Endothelial cell of umbilical vein (primary cell): Measurements from ENCODE around the gene ACSS1. TPM values are rescaled to one million over a fixed set of nuclear protein-coding genes. Genes with fewer than 3 reads are reported as not detected.

ENCODE experiments used
- BruUV-seq: library from RNA; stranded (reverse); fragments of 400-500 nt; replicated peaks from 2 replicates; lab custom pipeline; 2021; lab: Mats Ljungman, UMichigan
- CTCF ChIA-PET: fragments of 300-600, 350-600 bp; sonication (Branson Sonifier 250); formaldehyde crosslinking; loops from one replicate; lab custom pipeline; 2021; ENCODE audit warnings: antibody characterized with exemption, inconsistent platforms; lab: Charles Lee
- POLR2A ChIA-PET: fragments of 300-600, 350-600 bp; sonication (Branson Sonifier 250); formaldehyde crosslinking; loops from one replicate; lab custom pipeline; 2021; ENCODE audit warnings: antibody characterized with exemption, inconsistent platforms; lab: Charles Lee
- DNase-seq: peaks from one replicate; pipeline ENCODE4 v3.0.0-alpha.2; 2011; ENCODE audit warnings: low read depth, low spot score
- FAIRE-seq: peaks from 2 replicates; lab custom pipeline; 2011; peaks lifted over from hg19 to GRCh38; lab: Jason Lieb, UNC
- H2AFZ ChIP-seq: 2 replicates; pipeline ENCODE4 v1.6.0; 2012; ENCODE audit warnings: low read depth, low read length, control low read depth, inconsistent platforms
- H3K27ac ChIP-seq: 2 replicates; pipeline ENCODE4 v1.5.1; 2011; ENCODE audit warnings: low read depth, mild to moderate bottlenecking, control low read depth, low read length, moderate library complexity; ENCODE audit not compliant: insufficient read depth
- H3K27me3 ChIP-seq, 2 experiments: 2 replicates each; pipeline versions ENCODE4 v1.6.0 to v1.6.1; 2011; ENCODE audit warnings: low read length in 2 of 2, mixed read lengths in 1 of 2; ENCODE audit not compliant: control insufficient read depth in 2 of 2, insufficient read depth in 2 of 2
- H3K36me3 ChIP-seq, 2 experiments: 2 replicates in 1 of 2; 3 replicates in 1 of 2; pipeline ENCODE4 v1.5.1; 2011; ENCODE audit warnings: low read length in 2 of 2, mild to moderate bottlenecking in 1 of 2, moderate library complexity in 1 of 2; ENCODE audit not compliant: control insufficient read depth in 2 of 2, insufficient read depth in 2 of 2; ENCODE audit errors: extremely low read depth in 1 of 2
- H3K4me1 ChIP-seq: 3 replicates; pipeline ENCODE4 v1.5.1; 2011; ENCODE audit warnings: mild to moderate bottlenecking, low read length; ENCODE audit not compliant: control insufficient read depth, insufficient read depth; ENCODE audit errors: extremely low read depth
- H3K4me2 ChIP-seq: 2 replicates; pipeline ENCODE4 v1.6.1; 2011; ENCODE audit warnings: low read length, control low read depth, mixed read lengths; ENCODE audit not compliant: insufficient read depth
- H3K4me3 ChIP-seq, 3 experiments: fragments of 200-600 bp in 1 of 3; sonication (generic), shearing (Covaris generic) in 1 of 3; replicated peaks in 1 of 3; 2 replicates each; pipeline ENCODE4 v1.5.1; 2011 to 2016; ENCODE audit warnings: control low read depth in 3 of 3, low read length in 3 of 3, mild to moderate bottlenecking in 2 of 3, inconsistent platforms in 1 of 3, low read depth in 1 of 3, moderate library complexity in 1 of 3; ENCODE audit not compliant: insufficient read depth in 1 of 3
- H3K79me2 ChIP-seq: 2 replicates; pipeline ENCODE4 v1.6.0; 2012; ENCODE audit warnings: low read length, inconsistent platforms; ENCODE audit not compliant: control insufficient read depth, insufficient read depth
- H3K9ac ChIP-seq: replicated peaks from 2 replicates; pipeline ENCODE3; 2011; ENCODE audit warnings: low read length, control low read depth; ENCODE audit not compliant: insufficient read depth; ENCODE audit errors: extremely low read depth
- H3K9me1 ChIP-seq: replicated peaks from 3 replicates; pipeline ENCODE4 v1.6.0; 2011; ENCODE audit warnings: mild to moderate bottlenecking, low read length; ENCODE audit not compliant: control insufficient read depth, insufficient read depth; ENCODE audit errors: extremely low read depth
- H3K9me3 ChIP-seq: replicated peaks from 2 replicates; pipeline ENCODE4 v1.5.1; 2012; ENCODE audit warnings: low read length, inconsistent platforms; ENCODE audit not compliant: control insufficient read depth, insufficient read depth
- H4K20me1 ChIP-seq: replicated peaks from 2 replicates; pipeline ENCODE3; 2011; ENCODE audit warnings: mild to moderate bottlenecking, low read length; ENCODE audit not compliant: control insufficient read depth, insufficient read depth; ENCODE audit errors: extremely low read depth
- CTCF ChIP-seq, 2 donors: IDR thresholded peaks; 1 replicate in 1 of 2; 2 replicates in 1 of 2; pipeline ENCODE4 v1.5.1; 2011; ENCODE audit warnings: low read length in 2 of 2, mild to moderate bottlenecking in 2 of 2, moderate library complexity in 2 of 2, control low read depth in 1 of 2, inconsistent platforms in 1 of 2, low read depth in 1 of 2; ENCODE audit not compliant: insufficient read depth in 1 of 2; ENCODE audit errors: extremely low read depth in 1 of 2
- EZH2 ChIP-seq: IDR thresholded peaks from 2 replicates; pipeline ENCODE4 v1.6.1; 2012; ENCODE audit warnings: borderline replicate concordance, low read depth, mild to moderate bottlenecking, moderate library complexity, low read length, inconsistent platforms; ENCODE audit not compliant: severe bottlenecking
- FOS ChIP-seq: IDR thresholded peaks from 2 replicates; pipeline ENCODE4 v1.6.1; 2011; ENCODE audit warnings: mild to moderate bottlenecking, low read length, moderate library complexity, borderline replicate concordance; ENCODE audit not compliant: insufficient read depth
- GATA2 ChIP-seq: IDR thresholded peaks from 2 replicates; pipeline ENCODE4 v1.7.0; 2011; ENCODE audit warnings: low read depth, mild to moderate bottlenecking, moderate library complexity, mixed read lengths, low read length; ENCODE audit not compliant: insufficient read length, insufficient read depth
- JUN ChIP-seq: IDR thresholded peaks from 2 replicates; pipeline ENCODE4 v1.6.1; 2011; ENCODE audit warnings: borderline replicate concordance, low read depth; ENCODE audit not compliant: insufficient read length, insufficient read depth
- MYC ChIP-seq: IDR thresholded peaks from one replicate; pipeline ENCODE4 v1.6.1; 2011; ENCODE audit warnings: mild to moderate bottlenecking, low read depth, low read length
- POLR2A ChIP-seq: IDR thresholded peaks from 2 replicates; pipeline ENCODE4 v1.6.1; 2012; ENCODE audit warnings: low read depth, mild to moderate bottlenecking, control low read depth, low read length
- POLR2AphosphoS5 ChIP-seq: IDR thresholded peaks from 2 replicates; pipeline ENCODE4 v1.6.1; 2012; ENCODE audit warnings: low read depth, mild to moderate bottlenecking, control low read depth, low read length, moderate library complexity; ENCODE audit not compliant: insufficient read depth
- dilution Hi-C: fragments of 300-500 bp; cut with MboI; formaldehyde crosslinking; loops from one replicate; pipeline ENCODE4 v1.15.0; 2019; ENCODE audit warnings: low sequenced_read_pairs; ENCODE audit not compliant: extremely low pct_ligation_motif_present
- intact Hi-C: fragments of 100-400 bp; cut with micrococcal nuclease; formaldehyde crosslinking; loops from one replicate; pipeline ENCODE4 v1.10.0; 2022
- polyA plus RNA-seq, 4 experiments: library from polyadenylated mRNA; depleted of rRNA in 3 of 4; stranded (reverse) in 3 of 4; unstranded in 1 of 4; fragments of >200 nt; gene quantifications; 2 replicates each; pipeline versions ENCODE4 v1.2.1 to v1.2.3, GENCODE V29; 2011 to 2012; ENCODE audit warnings: missing spikeins in 1 of 4
- total RNA-seq: library from RNA; stranded (reverse); gene quantifications from 2 replicates; pipeline ENCODE4 v1.2.3, GENCODE V29; 2021
- TF ChIP-seq, protein P1 (sequence below): IDR thresholded peaks from 2 replicates; pipeline ENCODE4 v1.6.1; 2011; ENCODE audit not compliant: insufficient read depth, insufficient read length

ACSS1 gene
- total and polyA plus RNA-seq, 2 donors (not counting 3 experiments of a cell fraction or from before 2014, with no cell fraction given) = 6.2 to 17.9 TPM

DNA sequence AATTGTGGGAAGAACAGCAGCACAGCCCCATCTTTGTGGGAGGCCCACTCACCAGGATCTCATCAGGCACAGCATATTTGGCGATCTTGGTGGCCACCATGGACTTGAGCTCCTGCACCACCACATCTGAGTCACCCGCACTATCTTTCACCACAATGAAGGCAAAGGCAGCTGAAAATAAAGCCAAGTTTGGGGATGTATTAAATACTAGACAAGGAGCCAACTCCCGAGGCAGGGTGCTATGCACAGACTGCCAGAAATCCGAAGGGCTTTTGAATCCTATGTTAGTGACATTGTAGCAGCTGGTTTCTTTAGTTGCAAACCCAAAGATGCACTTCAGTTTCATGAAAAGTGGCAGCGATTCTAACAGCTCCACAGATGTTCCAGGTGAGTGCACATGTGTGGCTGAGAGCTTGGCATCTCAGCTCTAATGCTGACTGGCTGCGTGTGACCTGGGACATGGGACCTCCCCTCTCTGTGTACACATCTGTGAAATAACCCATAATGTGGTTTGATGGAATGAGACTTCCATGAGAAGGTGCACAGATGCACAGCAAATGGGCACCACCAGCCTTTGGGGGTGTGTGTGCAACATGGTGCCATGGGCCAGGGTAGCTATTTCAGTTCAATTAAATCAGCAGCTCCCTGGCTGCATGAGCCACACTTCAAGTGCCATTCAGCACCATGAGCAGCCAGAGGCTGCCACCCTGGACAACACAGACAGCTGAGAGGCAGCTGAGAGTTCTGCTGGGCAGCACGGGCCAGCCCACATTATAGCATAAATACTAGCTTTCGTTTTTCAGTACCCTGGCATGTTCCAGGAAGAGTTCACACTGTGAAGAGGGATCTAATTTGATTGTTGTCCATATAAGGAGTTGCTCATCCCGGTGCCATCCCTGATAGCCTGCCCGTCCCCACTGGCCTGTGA is 48.5 kb downstream of the ACSS1 start:
- no peaks in the 10 kb centered on the region for H3K9me1 ChIP-seq
- no peak overlapping the region for H3K4me3 ChIP-seq
- H3K4me2 ChIP-seq = no peak overlapping the region
- H2AFZ ChIP-seq = no peak overlapping the region
- FAIRE-seq = no peak
- no peak for TF ChIP-seq GATA2
- H3K9me3 ChIP-seq = no peaks in the 10 kb centered on the region
- no peak overlapping the region for H3K9ac ChIP-seq
- H3K4me1 ChIP-seq = no peaks in the 10 kb centered on the region
- no peak for DNase-seq
- ChIA-PET POLR2A (no interaction called here), CTCF (interaction anchor here (0.7 to 1.4 kb wide), 3 partner anchors 10 to 390 kb away, joined by 3 to 4 read pairs (median 3); no protein-coding TSS in a partner anchor)
- H3K36me3 ChIP-seq = no peaks in the 10 kb centered on the region
- H3K27ac ChIP-seq = no peak overlapping the region
- BruUV-seq = no TSS peak
- no peaks in the 10 kb centered on the region for H3K27me3 ChIP-seq
- no peaks in the 10 kb centered on the region for H4K20me1 ChIP-seq
- H3K79me2 ChIP-seq = no peaks in the 10 kb centered on the region
- dilution Hi-C loops = no loop called here
- intact Hi-C loops = no loop called here

DNA sequence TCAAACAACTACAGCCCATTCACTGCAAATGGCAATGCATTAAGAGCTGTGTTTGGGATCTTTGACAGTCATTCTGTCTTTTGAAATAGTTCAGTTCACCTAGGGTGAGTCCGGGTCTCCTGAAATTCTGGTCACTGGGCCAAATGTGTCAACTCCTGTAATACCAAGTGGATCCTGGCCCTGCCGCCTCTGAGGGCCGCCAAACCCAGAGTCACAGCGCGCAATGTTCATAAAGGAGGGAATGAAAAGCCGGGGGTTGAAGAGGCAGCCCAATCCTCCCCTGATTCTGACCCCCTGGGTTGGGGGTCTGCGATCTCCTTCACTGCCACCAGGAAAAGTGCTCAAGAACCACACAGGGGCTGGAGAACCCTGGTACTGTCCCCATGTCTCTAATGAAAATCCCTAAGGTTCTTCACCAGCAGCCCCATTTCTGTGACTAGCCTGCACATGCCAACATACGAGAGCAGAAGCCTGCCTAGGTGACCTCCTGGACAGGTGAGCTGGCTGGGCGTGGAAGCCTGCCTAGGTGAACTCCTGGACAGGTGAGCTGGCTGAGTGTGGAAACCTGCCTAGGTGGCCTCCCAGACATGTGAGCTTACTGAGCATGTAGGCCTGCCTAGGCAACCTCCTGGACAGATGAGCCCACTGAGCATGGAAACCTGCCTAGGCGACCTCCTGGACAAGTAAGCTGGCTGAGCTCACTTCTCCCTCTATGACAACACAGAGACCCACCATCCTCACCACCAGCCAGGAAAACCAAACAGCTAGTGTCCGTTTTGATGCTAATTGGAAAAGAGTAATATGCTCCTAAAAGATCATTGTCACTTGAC is 49.3 kb downstream of the ACSS1 start:
- BruUV-seq = no TSS peak
- H3K9me3 ChIP-seq = no peaks in the 10 kb centered on the region
- no peaks in the 10 kb centered on the region for H4K20me1 ChIP-seq
- H2AFZ ChIP-seq = no peak overlapping the region
- ChIA-PET CTCF (interaction anchor here (0.7 kb wide), 1 partner anchor 391 kb away, joined by 3 read pairs; no protein-coding TSS in a partner anchor), POLR2A (no interaction called here)
- H3K79me2 ChIP-seq = no peaks in the 10 kb centered on the region
- intact Hi-C loops = no loop called here
- no peak overlapping the region for H3K4me2 ChIP-seq
- dilution Hi-C loops = no loop called here
- no peak overlapping the region for H3K9ac ChIP-seq
- no peak for DNase-seq
- no peak for FAIRE-seq
- no peaks in the 10 kb centered on the region for H3K4me1 ChIP-seq
- TF ChIP-seq, protein P1, sequence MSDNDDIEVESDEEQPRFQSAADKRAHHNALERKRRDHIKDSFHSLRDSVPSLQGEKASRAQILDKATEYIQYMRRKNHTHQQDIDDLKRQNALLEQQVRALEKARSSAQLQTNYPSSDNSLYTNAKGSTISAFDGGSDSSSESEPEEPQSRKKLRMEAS = no peak
- no peak for TF ChIP-seq POLR2AphosphoS5
- no peak for TF ChIP-seq EZH2
- TF ChIP-seq CTCF (IDR thresholded peaks at IDR 0.05; ENCODE audit: extremely low read depth in 1 of 2, insufficient read depth in 1 of 2, low read depth in 1 of 2, low read length in 2 of 2) = no peak
- no peak for TF ChIP-seq GATA2
- TF ChIP-seq FOS = no peak
- no peak for TF ChIP-seq MYC
- no peak for TF ChIP-seq JUN
- no peak for TF ChIP-seq POLR2A
- no peaks in the 10 kb centered on the region for H3K27me3 ChIP-seq
- H3K9me1 ChIP-seq = no peaks in the 10 kb centered on the region
- no peak overlapping the region for H3K4me3 ChIP-seq
- no peak overlapping the region for H3K27ac ChIP-seq
- no peaks in the 10 kb centered on the region for H3K36me3 ChIP-seq
